BLaER1 treated with 17β-estradiol and CSF1 and Interleukin-3, amounts not matched to agents 10 nM and 100 nM (cell line): ENCODE results near the gene SLC12A4.

ENCODE experiments used
- H3K27ac ChIP-seq, 11 experiments: shearing (Covaris generic); formaldehyde crosslinking; 2 replicates each; pipeline ENCODE4 v1.8.1; 2022
- H3K27me3 ChIP-seq, 11 experiments: shearing (Covaris generic); formaldehyde crosslinking; 2 replicates each; pipeline ENCODE4 v1.8.1; 2022
- H3K36me3 ChIP-seq, 11 experiments: shearing (Covaris generic); formaldehyde crosslinking; 2 replicates each; pipeline ENCODE4 v1.8.1; 2022
- H3K4me1 ChIP-seq, 10 experiments: shearing (Covaris generic); formaldehyde crosslinking; 2 replicates each; pipeline ENCODE4 v1.8.1; 2022
- H3K4me2 ChIP-seq, 11 experiments: shearing (Covaris generic); formaldehyde crosslinking; 2 replicates each; pipeline ENCODE4 v1.8.1; 2022
- H3K4me3 ChIP-seq, 10 experiments: shearing (Covaris generic); formaldehyde crosslinking; 2 replicates each; pipeline ENCODE4 v1.8.1; 2022
- H3K9ac ChIP-seq, 11 experiments: shearing (Covaris generic); formaldehyde crosslinking; 2 replicates each; pipeline ENCODE4 v1.8.1; 2022
- H3K9me3 ChIP-seq, 11 experiments: shearing (Covaris generic); formaldehyde crosslinking; replicated peaks in 1 of 11; 2 replicates each; pipeline ENCODE4 v1.8.1; 2022
- H4K20me1 ChIP-seq, 11 experiments: shearing (Covaris generic); formaldehyde crosslinking; 2 replicates each; pipeline ENCODE4 v1.8.1; 2022
- Cebpa-rat ChIP-seq, 11 experiments: shearing (Covaris generic); IDR thresholded peaks; 2 replicates each; pipeline ENCODE4 v1.8.1; 2022

Gene SLC12A4

DNA sequence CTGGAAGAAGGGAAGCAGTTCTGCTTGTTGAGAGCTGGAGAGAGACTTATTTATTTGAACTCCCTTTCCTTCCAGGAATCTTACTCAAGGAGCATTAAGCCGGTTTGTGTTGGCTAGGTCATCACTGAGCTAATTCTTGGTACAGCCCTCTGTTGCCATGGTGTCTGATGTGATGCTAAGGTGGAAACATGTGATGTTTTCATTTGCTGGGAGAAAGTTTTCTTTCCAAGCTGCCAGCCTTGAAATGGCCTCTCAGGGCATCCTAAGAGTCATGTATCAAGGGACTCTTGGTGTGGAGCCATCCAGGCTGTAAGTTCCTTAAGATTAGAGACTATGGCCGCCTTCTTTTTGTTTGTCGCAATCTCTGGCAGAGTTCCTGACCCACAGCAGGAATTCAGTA, 71.2 kb downstream of the SLC12A4 start:
- H3K36me3 ChIP-seq: peaks cover 0 to 36% (median 28%) of the 10 kb centered on the region in 11 experiments; a peak in 15 of 22 replicates
- no peak overlapping the region for H3K9ac ChIP-seq
- H3K27me3 ChIP-seq: no peaks in the 10 kb centered on the region
- H3K4me1 ChIP-seq: peaks cover 16 to 22% (median 19%) of the 10 kb centered on the region in 10 experiments
- H3K9me3 ChIP-seq: no peaks in the 10 kb centered on the region
- no peak overlapping the region for H3K27ac ChIP-seq
- peaks cover 23 to 77% (median 55%) of the 10 kb centered on the region in 11 experiments; a peak in 17 of 22 replicates for H4K20me1 ChIP-seq
- no peak for TF ChIP-seq Cebpa-rat (IDR thresholded peaks at IDR 0.05)
- H3K4me3 ChIP-seq: no peak overlapping the region
- no peak overlapping the region for H3K4me2 ChIP-seq

DNA sequence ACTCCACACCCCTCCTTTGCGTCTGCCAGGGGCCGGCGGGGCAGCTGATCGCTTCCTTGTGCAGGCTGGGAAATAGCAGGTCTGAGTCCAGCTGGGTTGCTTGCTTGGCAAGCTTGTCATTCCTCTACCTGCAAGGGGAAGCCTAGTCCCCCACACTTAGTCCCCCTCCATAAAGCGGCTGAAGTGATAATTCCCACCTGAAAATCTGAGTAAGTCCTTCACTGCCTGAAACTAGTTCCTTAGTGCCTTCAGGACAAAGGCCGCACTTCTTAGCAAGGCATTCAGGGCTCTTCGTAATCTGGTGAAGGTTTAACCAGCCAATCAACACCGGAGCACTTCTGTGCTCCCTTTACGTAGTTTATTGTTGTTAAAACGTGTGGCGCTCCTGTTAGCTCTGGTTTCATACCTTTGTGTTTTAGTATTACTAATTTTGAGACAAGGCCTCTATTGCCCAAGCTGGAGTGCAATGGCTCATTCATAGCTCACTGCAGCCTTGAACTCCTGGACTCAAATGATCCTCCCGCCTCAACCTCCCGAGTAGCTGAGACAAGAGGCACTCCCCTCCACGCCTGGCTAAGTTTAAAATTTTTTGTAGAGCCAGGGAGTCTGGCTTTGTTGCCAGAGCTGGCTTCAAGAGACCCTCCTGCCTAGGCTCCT, 74.6 kb downstream of the SLC12A4 start:
- Histone ChIP-seq H3K27me3 (no peaks in the 10 kb centered on the region), H4K20me1 (peaks cover 10 to 45% (median 25%) of the 10 kb centered on the region in 11 experiments; a peak in 15 of 22 replicates), H3K4me1 (peaks cover 17 to 25% (median 20%) of the 10 kb centered on the region in 10 experiments), H3K27ac (peak overlapping the region; percentile 90 to 97 (median 96)), H3K9me3 (no peaks in the 10 kb centered on the region), H3K4me2 (peak overlapping the region; percentile 86 to 99 (median 95)), H3K9ac (peak overlapping the region; percentile 95 to 99 (median 98)), H3K4me3 (peak overlapping the region; percentile 89 to 99 (median 92)), H3K36me3 (peaks cover 0 to 18% (median 4%) of the 10 kb centered on the region in 11 experiments; a peak in 6 of 22 replicates)
- TF ChIP-seq Cebpa-rat (IDR thresholded peaks at IDR 0.05): no peak
